ENCODE measurements around the gene PEX26.
"Not testable (repeated sequence)": the region's sequence is repeated elsewhere in the genome, so short reads cannot be mapped to it uniquely, and the experiment has no call there.

PEX26 gene

DNA sequence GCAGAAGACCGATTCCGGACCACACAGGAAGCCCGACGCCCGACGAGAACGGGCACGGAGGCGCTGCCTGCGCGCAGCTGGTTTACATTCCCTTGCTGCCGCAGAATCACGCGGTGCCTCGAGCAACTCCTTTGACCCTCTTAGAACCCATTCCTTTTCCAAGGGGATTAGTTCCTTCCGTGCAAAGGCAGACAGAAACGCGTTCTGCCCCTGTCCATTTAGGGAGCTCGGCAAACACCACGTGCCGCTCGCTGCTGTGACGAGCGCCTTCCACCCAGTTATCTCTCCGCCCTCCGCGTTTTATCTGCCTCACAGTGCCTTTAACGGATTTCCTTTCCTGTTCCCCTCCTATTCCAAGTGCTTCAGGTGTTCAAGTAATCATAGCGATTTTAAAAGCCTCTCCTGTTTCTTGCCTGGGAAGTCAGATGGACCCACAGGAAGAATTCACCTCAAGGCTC, 29.3 kb upstream of the PEX26 start:
- H3K79me2 ChIP-seq (ENCODE audit: insufficient read depth, low read length), result no peaks in the 10 kb centered on the region
- no peaks in the 10 kb centered on the region for H3K9me3 ChIP-seq (ENCODE audit: insufficient read depth, low read length, severe bottlenecking)
- no peaks in the 10 kb centered on the region for H3K4me1 ChIP-seq (ENCODE audit: insufficient read depth, low read length)
- H2AFZ ChIP-seq (ENCODE audit: low read depth, low read length), result no peak overlapping the region
- no peak overlapping the region for H3K4me2 ChIP-seq (ENCODE audit: insufficient read depth, low read length)
- no peaks in the 10 kb centered on the region for H3K36me3 ChIP-seq (ENCODE audit: insufficient read depth, low read length)
- no peaks in the 10 kb centered on the region for H3K27me3 ChIP-seq (ENCODE audit: insufficient read depth, low read length, poor library complexity)
- H3K27ac ChIP-seq (ENCODE audit: low read length), result no peak overlapping the region
- TF ChIP-seq EZH2 (IDR thresholded peaks at IDR 0.05; ENCODE audit: borderline replicate concordance, low read depth, low read length, severe bottlenecking), result no peak
- TF ChIP-seq, protein P1, sequence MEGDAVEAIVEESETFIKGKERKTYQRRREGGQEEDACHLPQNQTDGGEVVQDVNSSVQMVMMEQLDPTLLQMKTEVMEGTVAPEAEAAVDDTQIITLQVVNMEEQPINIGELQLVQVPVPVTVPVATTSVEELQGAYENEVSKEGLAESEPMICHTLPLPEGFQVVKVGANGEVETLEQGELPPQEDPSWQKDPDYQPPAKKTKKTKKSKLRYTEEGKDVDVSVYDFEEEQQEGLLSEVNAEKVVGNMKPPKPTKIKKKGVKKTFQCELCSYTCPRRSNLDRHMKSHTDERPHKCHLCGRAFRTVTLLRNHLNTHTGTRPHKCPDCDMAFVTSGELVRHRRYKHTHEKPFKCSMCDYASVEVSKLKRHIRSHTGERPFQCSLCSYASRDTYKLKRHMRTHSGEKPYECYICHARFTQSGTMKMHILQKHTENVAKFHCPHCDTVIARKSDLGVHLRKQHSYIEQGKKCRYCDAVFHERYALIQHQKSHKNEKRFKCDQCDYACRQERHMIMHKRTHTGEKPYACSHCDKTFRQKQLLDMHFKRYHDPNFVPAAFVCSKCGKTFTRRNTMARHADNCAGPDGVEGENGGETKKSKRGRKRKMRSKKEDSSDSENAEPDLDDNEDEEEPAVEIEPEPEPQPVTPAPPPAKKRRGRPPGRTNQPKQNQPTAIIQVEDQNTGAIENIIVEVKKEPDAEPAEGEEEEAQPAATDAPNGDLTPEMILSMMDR (IDR thresholded peaks at IDR 0.05; ENCODE audit: borderline replicate concordance, extremely low read depth, low read length, poor library complexity, severe bottlenecking), result no peak
- DNase-seq (no peak), ATAC-seq (ENCODE audit: insufficient read depth, low read depth) (no peak)
- no peak overlapping the region for H3K9ac ChIP-seq (ENCODE audit: low read depth, low read length)
- no peaks in the 10 kb centered on the region for H4K20me1 ChIP-seq (ENCODE audit: insufficient read depth, low read length)
- no peak overlapping the region for H3K4me3 ChIP-seq (ENCODE audit: low read depth in 1 of 2, low read length in 2 of 2)

GRCh38 chr22:18050065-18050464, 27.7 kb upstream of the PEX26 start:
- no peaks in the 10 kb centered on the region for H3K4me1 ChIP-seq (ENCODE audit: insufficient read depth, low read length)
- no peak overlapping the region for H3K4me2 ChIP-seq (ENCODE audit: insufficient read depth, low read length)
- no peak overlapping the region for H2AFZ ChIP-seq (ENCODE audit: low read depth, low read length)
- H3K27me3 ChIP-seq (ENCODE audit: insufficient read depth, low read length, poor library complexity), result no peaks in the 10 kb centered on the region
- no peaks in the 10 kb centered on the region for H3K9me3 ChIP-seq (ENCODE audit: insufficient read depth, low read length, severe bottlenecking)
- no peak for DNase-seq
- no peak overlapping the region for H3K27ac ChIP-seq (ENCODE audit: low read length)
- H3K9ac ChIP-seq (ENCODE audit: low read depth, low read length), result no peak overlapping the region
- ATAC-seq (ENCODE audit: insufficient read depth, low read depth), result no peak
- TF ChIP-seq, protein P1 (IDR thresholded peaks at IDR 0.05; ENCODE audit: borderline replicate concordance, extremely low read depth, low read length, poor library complexity, severe bottlenecking), result no peak
- TF ChIP-seq EZH2 (IDR thresholded peaks at IDR 0.05; ENCODE audit: borderline replicate concordance, low read depth, low read length, severe bottlenecking), result no peak
- H3K79me2 ChIP-seq (ENCODE audit: insufficient read depth, low read length), result no peaks in the 10 kb centered on the region
- no peak overlapping the region for H3K4me3 ChIP-seq (ENCODE audit: low read depth in 1 of 2, low read length in 2 of 2)
- no peaks in the 10 kb centered on the region for H3K36me3 ChIP-seq (ENCODE audit: insufficient read depth, low read length)
- H4K20me1 ChIP-seq (ENCODE audit: insufficient read depth, low read length), result no peaks in the 10 kb centered on the region

GRCh38 chr22:18051113-18051512, 26.7 kb upstream of the PEX26 start:
- H3K4me3 ChIP-seq (ENCODE audit: low read depth in 1 of 2, low read length in 2 of 2); H3K79me2 ChIP-seq (ENCODE audit: insufficient read depth, low read length); H3K36me3 ChIP-seq (ENCODE audit: insufficient read depth, low read length); H3K27me3 ChIP-seq (ENCODE audit: insufficient read depth, low read length, poor library complexity); H3K4me2 ChIP-seq (ENCODE audit: insufficient read depth, low read length); H3K4me1 ChIP-seq (ENCODE audit: insufficient read depth, low read length); H3K9me3 ChIP-seq (ENCODE audit: insufficient read depth, low read length, severe bottlenecking); ATAC-seq (ENCODE audit: insufficient read depth, low read depth); H3K27ac ChIP-seq (ENCODE audit: low read length); H3K9ac ChIP-seq (ENCODE audit: low read depth, low read length); H4K20me1 ChIP-seq (ENCODE audit: insufficient read depth, low read length); DNase-seq; H2AFZ ChIP-seq (ENCODE audit: low read depth, low read length): not testable (repeated sequence)

GRCh38 chr22:18053216-18053946, 24.4 kb upstream of the PEX26 start:
- H4K20me1 ChIP-seq (ENCODE audit: insufficient read depth, low read length); H3K79me2 ChIP-seq (ENCODE audit: insufficient read depth, low read length); H3K27me3 ChIP-seq (ENCODE audit: insufficient read depth, low read length, poor library complexity); H3K27ac ChIP-seq (ENCODE audit: low read length); ATAC-seq (ENCODE audit: insufficient read depth, low read depth); H3K4me2 ChIP-seq (ENCODE audit: insufficient read depth, low read length); H3K9me3 ChIP-seq (ENCODE audit: insufficient read depth, low read length, severe bottlenecking); H3K4me3 ChIP-seq (ENCODE audit: low read depth in 1 of 2, low read length in 2 of 2); DNase-seq; H3K36me3 ChIP-seq (ENCODE audit: insufficient read depth, low read length); H3K4me1 ChIP-seq (ENCODE audit: insufficient read depth, low read length); H2AFZ ChIP-seq (ENCODE audit: low read depth, low read length); H3K9ac ChIP-seq (ENCODE audit: low read depth, low read length): not testable (repeated sequence)

All from DND-41 (cell line).